Measurements from ENCODE around the gene STAU1.
"Not testable (repeated sequence)": the region's sequence is repeated elsewhere in the genome, so short reads cannot be mapped to it uniquely, and the experiment has no call there.

Gene STAU1

GRCh38 chr20:49161428-49162152 is 26.5 kb downstream of the STAU1 start:
- no peak for DNase-seq

DNA sequence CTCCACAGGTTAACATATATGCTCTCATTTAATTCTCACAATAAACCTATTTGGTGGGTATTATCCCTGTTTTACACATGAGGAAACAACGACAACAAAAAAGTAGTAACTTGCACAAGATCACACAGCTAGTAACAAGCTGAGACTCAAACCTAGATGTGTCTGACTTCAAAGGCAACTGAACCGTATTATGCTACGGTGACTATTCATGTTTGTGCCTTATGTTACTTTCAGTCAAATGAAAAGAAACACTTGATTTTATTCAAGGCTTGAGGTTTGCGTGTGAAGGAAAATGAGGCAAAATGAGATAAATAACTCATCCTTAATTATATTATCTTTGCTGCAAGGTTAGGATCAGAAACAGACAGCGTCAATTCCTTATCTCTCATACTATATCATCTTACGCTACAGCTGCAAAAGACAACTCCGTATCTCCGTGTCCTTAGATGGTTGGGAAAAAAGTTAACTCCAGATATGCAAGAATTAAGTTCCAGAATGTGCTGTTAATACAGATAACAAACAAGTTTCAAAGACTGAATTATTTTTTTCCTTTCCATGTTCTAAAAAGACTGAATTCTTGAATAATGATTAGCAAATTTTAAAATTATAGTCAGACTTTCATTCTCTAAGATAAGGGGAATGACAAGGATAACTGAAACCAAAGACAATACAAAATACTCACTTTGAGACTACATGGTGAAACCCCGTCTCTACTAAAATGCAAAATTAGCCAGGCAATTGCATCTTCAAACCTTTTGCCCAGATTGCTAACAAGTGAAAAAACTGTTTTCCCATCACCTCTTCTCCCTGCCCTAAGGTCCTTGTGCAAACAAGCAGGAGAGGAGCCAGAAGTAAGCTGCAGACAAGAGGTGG is 27.8 kb downstream of the STAU1 start:
- DNase-seq, result no peak

DNA sequence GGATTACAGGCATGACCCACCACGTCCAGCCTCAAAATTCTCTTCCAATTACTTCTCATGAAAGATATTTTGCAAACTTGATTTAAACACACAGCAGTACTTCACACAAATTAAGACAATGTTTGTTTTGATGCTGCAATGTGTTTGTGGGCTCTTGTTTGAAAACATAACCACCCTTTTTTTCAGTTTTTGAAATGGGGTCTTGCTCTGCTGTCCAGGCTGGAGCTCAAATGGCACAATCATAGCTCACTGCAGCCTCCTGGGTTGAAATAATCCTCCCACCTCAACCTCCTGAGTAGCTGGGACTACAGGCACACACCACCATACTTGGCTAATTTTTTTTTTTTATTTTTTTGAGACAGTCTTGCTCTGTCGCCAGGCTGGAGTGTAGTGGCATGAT is 31.0 kb downstream of the STAU1 start:
- DNase-seq, result no peak

DNA sequence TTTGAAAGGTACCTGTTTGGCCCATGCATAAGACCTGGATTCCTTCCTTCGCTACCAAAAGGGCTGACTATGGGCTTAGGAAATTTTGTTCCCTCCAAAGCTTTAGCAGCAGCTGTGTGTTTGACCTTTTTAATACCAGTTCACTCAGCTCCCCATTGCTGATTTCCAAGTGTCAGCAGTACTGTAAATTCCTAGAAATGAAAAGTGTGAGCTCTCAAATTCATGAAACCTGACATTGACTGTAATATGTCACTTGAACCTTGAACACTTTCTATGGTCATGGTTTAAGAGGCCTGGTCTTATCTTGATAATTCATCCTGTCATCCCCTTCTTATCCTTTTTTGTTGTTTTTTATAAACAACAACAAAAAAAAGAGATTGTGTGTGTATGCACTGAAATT is 31.7 kb downstream of the STAU1 start:
- no peak for DNase-seq

DNA sequence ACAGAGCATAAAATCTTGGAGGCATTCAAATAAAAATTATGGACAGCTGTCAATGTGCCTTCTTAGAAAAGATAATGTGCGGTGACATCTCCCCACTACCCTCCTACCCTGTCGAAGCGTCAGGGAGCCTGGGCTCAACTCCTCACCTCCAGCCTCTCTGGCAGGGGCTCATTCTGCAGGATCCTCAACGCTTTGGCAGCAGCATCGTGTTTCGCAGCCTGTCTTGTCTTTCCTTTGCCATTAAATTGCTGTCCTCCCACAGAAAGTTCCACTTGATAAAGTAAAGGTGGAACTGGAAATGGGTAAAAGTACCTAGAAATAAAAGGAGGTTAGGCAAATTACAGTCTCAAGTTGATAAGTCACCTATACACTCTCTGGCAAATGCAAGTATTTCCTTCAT is 36.7 kb downstream of the STAU1 start:
- no peak for DNase-seq

- no peak for DNase-seq
These were observed 38.7 kb downstream of the STAU1 start for GRCh38 chr20:49149281-49150045.

DNA sequence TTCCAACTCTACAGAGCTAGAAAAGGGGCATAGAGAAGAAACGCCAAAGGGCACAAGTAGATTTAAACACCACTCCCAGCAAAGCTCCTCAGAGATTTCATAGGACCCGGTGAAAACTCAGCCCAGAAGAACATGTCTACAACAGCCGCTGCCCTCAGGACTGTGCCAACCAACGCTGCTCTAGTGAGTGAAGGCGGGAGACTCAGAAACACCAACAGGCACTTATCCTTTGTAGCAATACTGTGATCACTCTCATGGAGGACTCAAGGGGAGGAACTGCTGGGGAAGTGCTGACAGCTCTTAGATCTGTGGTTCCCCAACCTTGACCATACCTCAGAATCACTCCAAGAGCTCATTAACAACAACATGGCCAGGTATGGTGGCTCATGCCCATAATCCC is 39.5 kb downstream of the STAU1 start:
- no peak for DNase-seq

GRCh38 chr20:49147296-49147695 is 40.8 kb downstream of the STAU1 start:
- no peak for DNase-seq

DNA sequence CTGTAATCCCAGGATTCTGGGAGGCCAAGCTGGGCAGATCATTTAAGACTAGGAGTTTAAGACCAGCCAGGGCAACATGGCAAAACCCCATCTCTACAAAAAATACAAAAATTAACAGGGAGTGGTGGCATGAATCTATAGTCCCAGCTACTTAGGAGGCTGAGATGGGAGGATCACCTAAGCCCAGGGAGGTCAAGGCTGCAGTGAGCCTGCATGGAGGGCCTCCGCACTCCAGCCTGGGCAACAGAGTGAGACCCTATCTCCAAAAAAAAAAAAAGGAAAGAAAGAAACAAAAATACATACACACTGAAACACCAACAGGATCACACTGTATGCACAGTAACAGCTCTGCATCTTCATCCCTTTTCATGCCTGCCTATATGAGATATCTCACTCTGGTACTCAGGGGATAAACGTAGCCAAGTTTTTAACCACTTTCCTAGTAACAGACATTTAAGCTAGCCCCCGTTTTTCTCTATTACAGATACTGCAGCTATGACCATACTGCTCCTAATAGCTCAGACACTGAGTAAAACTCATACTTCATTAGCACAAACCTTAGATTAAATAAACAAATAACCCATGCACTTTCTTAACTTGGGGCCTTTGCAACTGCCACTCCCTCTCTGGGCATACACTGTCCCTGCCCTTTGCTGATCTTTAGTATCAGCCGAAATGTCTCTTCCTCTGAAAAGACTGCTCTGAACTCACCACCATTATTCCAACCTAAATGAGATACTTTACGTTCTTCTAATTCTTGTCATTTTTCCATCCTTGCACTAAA is 41.5 kb downstream of the STAU1 start:
- DNase-seq, result no peak

- DNase-seq, result no peak
These were observed 47.3 kb downstream of the STAU1 start for GRCh38 chr20:49140834-49141233.

DNA sequence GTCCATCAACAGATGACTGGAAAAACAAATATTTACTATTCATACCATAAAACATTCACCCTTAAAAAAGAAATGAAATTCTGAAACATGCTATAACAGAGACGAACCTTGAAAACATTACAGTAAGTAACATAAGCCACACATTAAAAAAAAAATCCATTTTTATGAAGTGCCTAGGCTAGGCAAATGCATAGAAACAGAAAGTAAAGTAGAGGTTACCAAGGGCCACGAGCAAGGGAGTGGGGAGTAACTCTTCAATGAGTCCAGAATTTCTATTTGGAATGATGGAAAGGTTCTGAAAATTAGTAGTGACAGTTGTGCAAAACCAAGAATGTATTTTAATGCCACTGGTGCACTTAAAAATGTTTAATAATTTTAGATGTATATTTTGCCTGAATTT is 47.7 kb downstream of the STAU1 start:
- no peak for DNase-seq

GRCh38 chr20:49138431-49138830 is 49.7 kb downstream of the STAU1 start:
- no peak for DNase-seq

- no peak for DNase-seq
These were observed 51.1 kb downstream of the STAU1 start for GRCh38 chr20:49136817-49137571.

DNA sequence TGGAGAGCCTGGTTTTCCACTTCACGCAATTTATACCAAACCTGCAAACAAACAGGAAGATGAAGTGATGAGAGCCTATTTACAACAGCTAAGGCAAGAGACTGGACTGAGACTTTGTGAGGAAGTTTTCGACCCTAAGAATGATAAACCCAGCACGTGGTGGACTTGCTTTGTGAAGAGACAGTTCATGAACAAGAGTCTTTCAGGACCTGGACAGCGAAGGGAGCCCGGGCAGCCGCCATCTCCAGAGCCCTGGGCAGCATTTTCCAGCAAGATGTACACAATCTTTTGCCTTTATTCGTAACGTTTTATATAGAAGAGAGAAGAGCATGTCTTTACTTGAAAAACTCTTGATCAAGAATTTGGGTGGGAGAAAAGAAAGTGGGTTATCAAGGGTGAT is 53.3 kb downstream of the STAU1 start:
- not testable (repeated sequence) for DNase-seq

DNA sequence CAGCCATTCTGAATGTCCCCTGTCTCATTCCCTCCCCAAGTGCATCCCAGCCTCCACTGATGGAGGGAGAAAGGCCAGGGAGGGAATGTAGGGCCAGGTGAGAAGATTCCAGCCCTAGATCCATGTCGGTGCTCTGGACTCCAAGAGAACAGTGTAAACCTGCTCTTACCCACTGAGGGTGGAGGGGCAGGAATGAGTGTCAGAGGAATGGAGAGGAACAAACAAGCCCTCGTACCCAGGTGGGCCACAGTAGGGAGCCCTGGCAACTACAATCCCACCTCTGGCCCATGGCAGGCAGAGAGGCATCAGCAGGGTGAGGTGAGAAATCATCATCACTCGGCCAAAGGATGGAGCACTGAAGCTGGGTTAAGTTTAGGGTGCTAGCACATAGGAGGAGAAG is 54.6 kb downstream of the STAU1 start:
- DNase-seq, result no peak

DNA sequence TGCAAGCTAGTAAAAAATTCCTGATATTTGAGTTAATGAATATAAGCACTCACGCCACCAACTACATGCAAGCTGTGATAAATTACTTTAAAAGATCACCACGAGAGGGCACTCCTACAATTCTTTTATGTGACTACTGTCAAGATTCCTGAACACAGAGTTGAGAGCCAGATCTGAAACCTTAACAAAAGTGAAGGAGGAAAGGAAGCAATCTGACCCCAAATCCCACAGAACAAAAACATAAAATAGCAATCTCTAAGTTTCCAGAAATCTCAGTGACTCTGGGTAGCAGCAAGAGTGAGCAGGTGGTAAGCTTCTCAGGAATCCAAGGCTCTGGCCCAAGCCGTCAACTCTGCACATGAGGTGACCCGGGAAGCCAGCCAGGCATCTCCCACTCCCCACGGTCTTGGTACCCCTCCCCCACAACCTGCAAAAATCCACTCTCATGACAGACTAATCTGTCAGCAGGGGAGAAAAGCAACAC is 55.1 kb downstream of the STAU1 start:
- peak; percentile 32 to 80 for DNase-seq

DNA sequence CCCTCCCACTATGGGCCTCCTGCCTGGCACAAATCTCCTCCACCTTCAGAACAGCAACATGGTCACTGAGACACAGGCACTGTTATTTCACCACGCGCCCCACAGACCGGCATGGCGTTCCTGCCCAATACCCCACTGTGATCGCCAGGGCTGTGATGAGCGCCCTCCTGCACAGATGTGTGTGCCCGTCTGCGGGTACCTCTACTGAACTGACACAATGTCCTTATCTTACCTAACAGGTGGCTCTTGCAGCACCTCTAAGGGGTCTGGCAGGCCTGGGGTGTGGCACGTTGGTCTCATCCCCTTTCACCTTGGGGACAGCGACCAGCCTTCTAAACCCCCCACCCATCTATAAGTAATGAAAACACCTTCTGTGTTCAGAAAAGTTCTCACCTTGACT is 64.2 kb downstream of the STAU1 start:
- DNase-seq, result no peak

- DNase-seq, result no peak
These were observed 65.2 kb downstream of the STAU1 start for GRCh38 chr20:49122920-49123319.

GRCh38 chr20:49119988-49120387 is 68.1 kb downstream of the STAU1 start:
- DNase-seq, result no peak

DNA sequence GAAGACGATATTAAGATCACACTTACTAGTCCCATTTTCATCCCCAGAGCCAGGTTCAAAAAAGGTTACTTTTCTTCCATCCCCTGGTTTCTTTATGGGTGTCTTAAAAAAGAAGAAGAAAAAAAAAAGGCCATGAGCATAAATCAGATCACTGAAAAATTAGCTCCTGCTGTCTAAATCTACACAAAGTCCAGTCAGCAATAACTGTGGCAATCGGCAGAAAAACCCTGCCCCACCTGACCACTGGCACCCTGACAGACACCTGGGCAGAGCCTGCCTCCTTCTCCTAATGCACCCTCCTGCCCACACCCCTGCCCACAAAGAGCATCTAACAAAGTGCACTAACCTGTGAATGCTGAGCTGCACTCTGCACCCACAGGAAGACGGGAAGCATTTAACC is 69.8 kb downstream of the STAU1 start:
- DNase-seq, result no peak

DNA sequence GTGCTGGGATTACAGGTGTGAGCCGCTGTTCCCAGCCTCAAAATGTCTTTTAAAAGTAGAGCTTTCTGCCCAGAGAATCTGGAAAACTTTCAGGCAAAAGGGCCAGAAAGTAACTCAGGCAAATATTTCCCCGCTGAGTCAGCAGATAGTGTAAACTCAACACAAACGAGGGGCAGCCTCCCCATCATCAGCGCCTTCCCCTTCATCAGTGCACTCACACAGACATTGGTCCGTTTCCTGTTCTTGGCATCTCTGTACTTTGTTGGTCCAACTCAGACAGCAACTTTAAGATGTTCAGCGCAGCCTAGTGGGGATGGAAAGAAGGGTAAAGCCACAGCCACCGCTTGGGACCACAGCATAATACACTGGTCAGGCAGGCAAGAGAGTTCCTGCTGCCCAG is 72.6 kb downstream of the STAU1 start:
- no peak for DNase-seq
